Measurements from ENCODE around the gene POLDIP2. TPM values are rescaled to one million over a fixed set of nuclear protein-coding genes. Genes with fewer than 3 reads are reported as not detected.

Gene POLDIP2
- total RNA-seq, 1 donor from 2014 or later, result 81.9 TPM

DNA sequence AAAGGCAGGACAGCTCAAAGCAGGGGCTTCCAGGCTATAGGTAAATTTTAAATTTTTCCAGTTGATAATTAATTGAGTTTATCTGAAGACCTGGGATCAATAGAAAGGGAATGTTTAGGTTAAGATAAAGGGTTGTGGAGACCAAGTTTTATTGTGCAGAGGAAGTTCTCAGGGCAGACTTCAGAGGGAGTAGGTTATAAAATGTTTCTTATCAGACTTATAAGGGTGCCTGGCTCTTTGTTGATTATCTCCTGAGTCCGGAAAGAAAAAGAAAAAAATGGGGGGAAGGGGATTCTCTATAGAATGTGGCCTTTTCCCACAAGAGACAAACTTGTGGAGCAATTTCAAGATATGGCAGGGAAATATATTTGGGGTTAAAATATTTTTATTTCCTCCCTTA, 32.8 kb upstream of the POLDIP2 start:
- DNase-seq (ENCODE audit: low read depth), result no peak

- DNase-seq (ENCODE audit: low read depth), result no peak
These were observed 30.8 kb upstream of the POLDIP2 start for GRCh38 chr17:28388106-28388505.

- DNase-seq (ENCODE audit: low read depth), result no peak
These were observed 29.1 kb upstream of the POLDIP2 start for GRCh38 chr17:28386391-28386790.

GRCh38 chr17:28385406-28385805, 28.1 kb upstream of the POLDIP2 start:
- no peak for DNase-seq (ENCODE audit: low read depth)

DNA sequence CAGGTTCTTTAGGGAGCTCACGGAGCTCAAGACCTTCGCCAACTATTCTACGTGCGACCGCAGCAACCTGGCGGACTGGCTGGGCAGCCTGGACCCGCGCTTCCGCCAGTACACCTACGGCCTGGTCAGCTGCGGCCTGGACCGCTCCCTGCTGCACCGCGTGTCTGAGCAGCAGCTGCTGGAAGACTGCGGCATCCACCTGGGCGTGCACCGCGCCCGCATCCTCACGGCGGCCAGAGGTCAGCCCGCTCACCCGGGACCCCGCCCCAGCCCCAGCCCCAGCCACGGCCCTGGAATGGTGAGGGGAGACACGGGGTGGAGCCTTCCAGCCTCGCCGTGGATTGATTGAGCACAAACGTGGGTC, 27.7 kb upstream of the POLDIP2 start:
- DNase-seq (ENCODE audit: low read depth), result no peak

GRCh38 chr17:28384281-28385036, 27.1 kb upstream of the POLDIP2 start:
- peak; percentile 42 for DNase-seq (ENCODE audit: low read depth)

GRCh38 chr17:28381141-28381825, 24.0 kb upstream of the POLDIP2 start:
- no peak for DNase-seq (ENCODE audit: low read depth)

- no peak for DNase-seq (ENCODE audit: low read depth)
These were observed 22.8 kb upstream of the POLDIP2 start for GRCh38 chr17:28379814-28380801.

GRCh38 chr17:28372945-28373274, 15.6 kb upstream of the POLDIP2 start:
- no peak for DNase-seq (ENCODE audit: low read depth)

GRCh38 chr17:28372203-28372944, 15.0 kb upstream of the POLDIP2 start:
- no peak for DNase-seq (ENCODE audit: low read depth)

DNA sequence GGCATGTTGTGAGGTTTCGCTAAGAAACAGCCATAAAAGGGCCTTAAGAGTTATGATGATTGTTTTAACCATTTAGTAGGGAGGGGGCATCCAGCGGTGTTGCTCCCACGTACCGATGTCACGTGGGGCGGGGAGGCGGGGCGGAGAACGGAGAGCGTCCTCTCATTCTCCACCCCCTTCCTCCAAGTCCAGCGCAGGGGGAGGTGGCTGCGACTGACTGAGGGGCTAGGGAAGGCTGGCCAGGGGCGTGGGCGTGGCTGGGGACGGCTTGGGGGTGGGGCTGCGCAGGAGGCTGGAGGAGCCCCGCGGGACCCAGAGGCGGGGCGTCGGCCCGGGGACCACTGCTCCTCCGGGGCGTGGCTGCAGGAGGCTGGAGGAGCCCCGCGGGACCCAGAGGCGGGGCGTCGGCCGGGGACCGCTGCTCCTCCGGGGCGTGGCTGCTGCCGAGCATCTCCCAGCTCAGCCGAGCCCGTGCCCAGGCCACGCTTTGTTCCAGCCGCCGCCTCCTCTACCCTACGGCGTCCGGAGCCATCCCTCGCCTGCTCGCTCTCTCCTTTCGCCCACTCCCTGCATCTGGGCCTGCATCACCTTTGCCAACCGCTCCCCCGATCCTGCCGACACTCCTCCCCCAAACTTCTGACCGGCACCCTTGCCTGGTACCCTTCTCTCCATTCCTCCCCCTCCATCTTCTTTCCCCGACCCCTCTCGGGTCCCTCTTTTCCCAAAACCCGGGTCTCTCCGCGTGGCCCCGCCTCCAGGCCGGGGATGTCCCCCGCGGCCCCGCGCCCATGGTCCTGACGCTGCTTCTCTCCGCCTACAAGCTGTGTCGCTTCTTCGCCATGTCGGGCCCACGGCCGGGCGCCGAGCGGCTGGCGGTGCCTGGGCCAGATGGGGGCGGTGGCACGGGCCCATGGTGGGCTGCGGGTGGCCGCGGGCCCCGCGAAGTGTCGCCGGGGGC, 14.2 kb upstream of the POLDIP2 start, which contains the start of gene SARM1:
Gene SARM1, plus strand, starts transcription at position 450 of the 958 bp plus-strand sequence. Its CDS starts 339 bp downstream, at position 789.
- no peak for DNase-seq (ENCODE audit: low read depth)

DNA sequence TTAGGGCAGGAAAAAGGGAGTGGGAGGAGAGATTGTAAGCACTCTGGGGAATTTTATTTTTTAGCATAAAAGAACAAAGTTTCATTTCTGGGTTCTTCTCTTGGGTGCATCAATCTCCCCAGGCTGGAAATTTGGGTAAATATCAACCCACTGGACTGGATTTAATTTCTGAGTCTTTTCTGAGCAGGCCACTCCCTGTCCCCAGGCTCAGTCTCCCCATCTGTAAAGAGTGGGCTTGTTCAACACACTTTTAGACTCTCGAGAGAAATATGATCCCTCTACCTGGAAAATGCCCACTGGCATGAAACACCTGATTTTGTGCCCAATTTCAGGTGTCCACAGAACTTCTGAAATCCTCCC, 13.4 kb upstream of the POLDIP2 start:
- DNase-seq (ENCODE audit: low read depth), result no peak

DNA sequence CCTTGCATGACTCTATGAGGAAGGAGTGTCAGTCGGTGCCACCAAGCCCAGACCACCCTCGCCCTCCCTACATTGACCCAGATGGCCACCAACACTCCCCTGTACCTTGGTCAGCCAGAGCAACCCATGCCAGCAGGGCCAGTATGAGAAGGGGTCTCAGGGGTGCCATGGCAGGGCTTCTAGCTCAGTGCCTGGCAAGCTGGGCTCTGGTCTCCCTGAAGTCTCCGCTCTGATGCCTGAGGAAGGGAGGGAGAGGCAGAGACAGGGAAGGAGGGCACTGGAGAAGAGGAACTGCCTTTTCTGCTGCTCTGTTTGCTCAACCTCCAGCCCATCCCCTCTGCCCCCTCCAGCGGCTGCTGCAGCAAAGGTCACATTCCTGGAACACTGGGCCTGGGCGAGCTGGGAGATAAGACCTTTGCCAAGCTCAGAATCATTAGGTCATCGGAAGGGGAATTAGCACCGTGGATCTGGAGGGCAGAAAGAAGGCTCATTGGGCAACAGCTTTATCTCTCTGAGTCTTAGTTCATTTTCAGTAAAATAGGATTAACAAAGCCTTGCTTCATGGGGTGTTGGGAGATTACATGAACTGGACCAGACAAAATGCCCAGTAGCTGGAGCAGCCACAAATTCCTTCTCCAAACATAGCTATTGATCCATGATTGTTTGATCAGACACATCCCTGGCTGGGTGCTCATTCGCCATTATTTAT, 12.9 kb upstream of the POLDIP2 start, which contains the start of gene VTN:
Gene VTN, minus strand, starts transcription at position 273 of the 709 bp plus-strand sequence. Its CDS starts 104 bp downstream, at position 169.
- DNase-seq (ENCODE audit: low read depth), result no peak

DNA sequence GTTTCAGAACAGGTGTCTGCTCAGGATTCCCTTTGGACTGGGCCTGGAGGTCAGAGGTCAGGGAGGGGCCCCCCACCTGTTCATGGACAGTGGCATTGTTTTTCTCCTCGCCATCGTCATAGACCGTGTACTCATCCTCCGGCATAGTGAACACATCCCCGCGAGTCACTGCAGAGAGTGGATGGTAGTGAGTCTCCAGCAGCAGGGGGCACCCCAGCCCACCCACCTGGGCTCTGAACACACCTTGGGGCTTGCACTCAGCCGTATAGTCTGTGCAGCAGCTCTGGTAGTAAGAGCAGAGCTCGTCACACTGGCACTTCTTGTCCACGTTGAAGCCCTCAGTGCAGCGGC, 12.3 kb upstream of the POLDIP2 start:
- no peak for DNase-seq (ENCODE audit: low read depth)

DNA sequence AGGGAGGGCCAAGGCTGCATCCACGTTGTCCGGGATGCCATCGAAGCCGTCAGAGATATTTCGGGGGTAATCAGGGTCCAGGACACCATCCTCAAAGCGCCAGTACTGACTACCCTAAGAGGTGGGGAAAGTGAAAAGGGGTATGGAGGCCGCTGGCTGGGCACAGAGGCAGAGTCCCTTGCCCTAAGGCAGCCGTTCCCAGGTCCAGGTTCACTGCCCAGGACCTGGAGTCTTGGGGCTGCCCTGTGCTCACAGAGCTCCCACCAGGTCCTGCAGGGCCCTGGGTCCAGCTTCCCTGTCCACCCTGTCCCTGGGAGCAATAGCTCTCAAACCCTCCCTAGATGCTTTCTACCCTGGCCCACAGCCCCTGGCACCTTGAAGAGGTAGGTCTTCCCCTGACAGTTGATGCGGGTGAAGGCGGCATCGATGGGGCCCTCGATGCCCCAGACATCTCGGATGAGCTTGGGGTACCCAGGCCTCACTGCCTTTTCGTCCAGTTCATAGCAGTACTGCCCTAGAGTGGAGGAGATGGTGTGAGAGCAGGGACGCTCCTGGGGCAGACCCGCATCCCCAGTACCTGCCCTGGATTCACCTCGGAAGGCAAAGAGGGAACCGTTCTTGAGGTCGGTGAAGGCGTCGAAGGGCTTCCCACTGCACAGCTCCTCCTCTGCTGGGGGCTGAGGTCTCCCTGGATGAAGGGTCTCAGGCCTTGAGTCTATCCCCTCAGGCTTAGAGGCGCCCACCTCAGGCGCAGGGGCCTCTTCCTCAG, 11.8 kb upstream of the POLDIP2 start:
- no peak for DNase-seq (ENCODE audit: low read depth)

DNA sequence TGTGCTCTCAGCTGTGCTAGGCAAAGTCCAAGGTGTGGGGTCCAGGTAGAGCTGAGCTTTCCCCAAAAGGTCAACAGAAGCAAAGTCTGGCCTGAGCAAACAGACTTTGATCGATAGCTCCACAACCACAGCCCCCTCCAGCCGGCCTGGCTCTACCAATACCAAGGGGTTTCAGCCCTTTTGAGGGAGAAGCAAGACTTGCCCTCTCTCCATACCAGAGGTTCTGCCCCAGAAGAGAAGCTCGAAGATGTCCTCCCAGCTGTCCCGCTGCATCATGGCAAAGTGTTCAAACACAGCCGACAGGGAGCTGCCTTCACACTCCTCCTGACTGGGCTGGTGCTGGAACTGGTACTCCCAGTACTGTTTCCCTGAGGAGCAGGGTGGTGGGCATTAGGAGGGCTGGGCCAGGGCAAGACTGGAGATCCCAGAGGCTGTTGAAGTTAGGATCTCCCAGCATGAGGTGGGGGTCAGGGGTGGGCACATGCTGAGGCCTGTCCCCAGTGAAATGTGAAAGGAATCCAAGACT, 11.0 kb upstream of the POLDIP2 start:
- no peak for DNase-seq (ENCODE audit: low read depth)

DNA sequence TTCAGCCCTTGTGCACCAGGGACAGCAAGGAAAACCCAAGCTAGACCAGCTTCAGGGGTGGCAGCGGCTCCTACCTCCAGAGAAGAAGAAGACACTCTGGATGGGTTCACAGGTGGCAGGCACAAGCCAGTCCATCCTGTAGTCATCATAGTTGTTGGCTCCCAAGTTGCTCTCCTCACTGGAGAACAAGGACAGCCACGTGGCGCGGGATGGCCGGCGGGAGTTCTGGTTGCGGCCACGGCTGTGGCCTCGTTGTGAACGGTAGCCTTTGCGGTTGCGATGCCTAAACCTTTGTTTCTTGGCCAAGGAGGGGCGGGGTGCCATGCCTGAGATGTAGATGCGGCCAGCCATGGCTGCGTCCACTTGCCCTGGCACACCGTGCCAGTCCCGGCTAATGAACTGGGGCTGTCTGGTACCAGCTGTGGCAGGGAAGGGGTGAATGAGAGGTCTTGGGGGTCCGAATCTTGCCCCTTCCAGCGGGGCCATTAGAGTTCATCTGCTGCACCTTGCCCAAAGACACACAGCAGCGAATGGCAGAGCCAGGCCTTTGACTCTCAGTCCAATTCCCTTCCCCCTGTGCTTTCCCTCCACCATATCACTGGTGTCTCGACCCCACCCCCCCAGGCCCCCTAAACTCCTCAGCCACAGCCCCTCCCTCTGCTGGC, 10.4 kb upstream of the POLDIP2 start:
- no peak for DNase-seq (ENCODE audit: low read depth)

GRCh38 chr17:28366605-28367004, 9.3 kb upstream of the POLDIP2 start:
- no peak for DNase-seq (ENCODE audit: low read depth)

All from renal cortical epithelial cell (primary cell).